HFF-Myc (cell line): ENCODE measurements around the gene OR52I2.

Source experiments
- DNase-seq: peaks from one replicate; pipeline ENCODE4 v3.0.0-alpha.2; 2011; ENCODE audit warnings: low read depth; ENCODE audit errors: extremely low read depth
- H3K4me3 ChIP-seq: replicated peaks from 2 replicates; pipeline ENCODE4 v1.5.1; 2011; ENCODE audit warnings: low read depth, mild to moderate bottlenecking, control low read depth, low read length
- TF ChIP-seq, protein P1 (sequence below): IDR thresholded peaks from 2 replicates; pipeline ENCODE4 v1.5.1; 2012; ENCODE audit warnings: mild to moderate bottlenecking, low read depth, low read length, control low read depth; ENCODE audit errors: missing control alignments

OR52I2 gene

DNA sequence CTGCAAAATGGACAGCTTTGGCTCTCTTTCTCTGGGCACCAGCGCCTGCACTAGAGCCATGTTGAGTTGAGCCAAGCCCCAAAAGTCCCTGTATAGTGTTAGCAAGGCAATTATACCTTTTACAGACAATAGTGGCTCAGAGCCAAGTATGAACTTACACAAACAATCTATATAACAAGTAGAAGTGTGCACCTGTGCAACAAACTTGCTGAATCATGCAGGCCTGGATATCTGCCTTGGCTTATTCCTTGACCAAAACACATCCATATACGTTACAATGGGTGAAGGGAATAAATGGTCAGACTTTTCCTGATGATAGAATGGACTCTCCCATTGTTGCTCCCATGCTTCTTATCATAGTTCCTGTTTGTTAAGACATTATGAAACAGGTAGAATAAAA lies 3.8 kb upstream of the OR52I2 start:
- TF ChIP-seq, protein P1, sequence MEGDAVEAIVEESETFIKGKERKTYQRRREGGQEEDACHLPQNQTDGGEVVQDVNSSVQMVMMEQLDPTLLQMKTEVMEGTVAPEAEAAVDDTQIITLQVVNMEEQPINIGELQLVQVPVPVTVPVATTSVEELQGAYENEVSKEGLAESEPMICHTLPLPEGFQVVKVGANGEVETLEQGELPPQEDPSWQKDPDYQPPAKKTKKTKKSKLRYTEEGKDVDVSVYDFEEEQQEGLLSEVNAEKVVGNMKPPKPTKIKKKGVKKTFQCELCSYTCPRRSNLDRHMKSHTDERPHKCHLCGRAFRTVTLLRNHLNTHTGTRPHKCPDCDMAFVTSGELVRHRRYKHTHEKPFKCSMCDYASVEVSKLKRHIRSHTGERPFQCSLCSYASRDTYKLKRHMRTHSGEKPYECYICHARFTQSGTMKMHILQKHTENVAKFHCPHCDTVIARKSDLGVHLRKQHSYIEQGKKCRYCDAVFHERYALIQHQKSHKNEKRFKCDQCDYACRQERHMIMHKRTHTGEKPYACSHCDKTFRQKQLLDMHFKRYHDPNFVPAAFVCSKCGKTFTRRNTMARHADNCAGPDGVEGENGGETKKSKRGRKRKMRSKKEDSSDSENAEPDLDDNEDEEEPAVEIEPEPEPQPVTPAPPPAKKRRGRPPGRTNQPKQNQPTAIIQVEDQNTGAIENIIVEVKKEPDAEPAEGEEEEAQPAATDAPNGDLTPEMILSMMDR = no peak
- no peak overlapping the region for H3K4me3 ChIP-seq
- no peak for DNase-seq

DNA sequence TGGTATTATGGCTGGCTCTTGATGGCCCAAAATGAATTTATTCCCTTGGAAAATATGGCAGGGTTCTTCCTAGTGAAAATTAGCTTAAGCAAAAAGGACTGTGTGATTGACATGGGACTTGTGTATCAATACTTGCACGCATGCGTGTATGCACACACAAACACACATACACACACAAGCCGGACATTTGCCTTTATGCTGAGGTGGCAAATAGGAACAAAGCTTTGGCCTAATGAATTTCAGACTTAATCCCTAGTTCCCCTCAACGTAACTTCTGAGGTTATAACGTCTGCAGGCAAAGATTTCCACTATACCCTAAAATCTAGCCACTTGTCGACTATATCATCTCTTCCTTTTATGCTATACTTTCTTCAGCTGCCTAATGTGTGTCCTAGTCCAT lies 2.9 kb upstream of the OR52I2 start:
- DNase-seq = no peak
- TF ChIP-seq, protein P1 = no peak
- no peak overlapping the region for H3K4me3 ChIP-seq

DNA sequence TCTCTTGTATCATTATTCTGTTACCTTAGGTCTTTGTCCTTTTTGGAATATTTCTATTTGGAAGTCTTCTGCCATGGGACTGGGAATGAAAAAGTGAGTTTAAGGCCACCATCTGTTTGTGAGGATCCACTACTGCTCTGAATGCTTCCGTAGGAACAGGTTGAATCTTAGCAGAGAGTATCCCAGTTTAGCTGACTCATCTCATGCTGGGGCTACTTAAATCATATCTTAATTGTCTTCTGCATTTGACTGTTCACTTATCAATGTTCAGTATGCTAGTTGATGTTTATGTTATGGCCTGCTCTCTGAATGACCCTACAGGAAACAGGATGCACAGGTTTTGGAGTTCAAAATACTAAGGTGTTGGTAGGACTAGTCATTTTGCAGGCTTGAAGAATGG lies 1.4 kb upstream of the OR52I2 start:
- H3K4me3 ChIP-seq = no peak overlapping the region
- DNase-seq = no peak
- TF ChIP-seq, protein P1 = no peak

DNA sequence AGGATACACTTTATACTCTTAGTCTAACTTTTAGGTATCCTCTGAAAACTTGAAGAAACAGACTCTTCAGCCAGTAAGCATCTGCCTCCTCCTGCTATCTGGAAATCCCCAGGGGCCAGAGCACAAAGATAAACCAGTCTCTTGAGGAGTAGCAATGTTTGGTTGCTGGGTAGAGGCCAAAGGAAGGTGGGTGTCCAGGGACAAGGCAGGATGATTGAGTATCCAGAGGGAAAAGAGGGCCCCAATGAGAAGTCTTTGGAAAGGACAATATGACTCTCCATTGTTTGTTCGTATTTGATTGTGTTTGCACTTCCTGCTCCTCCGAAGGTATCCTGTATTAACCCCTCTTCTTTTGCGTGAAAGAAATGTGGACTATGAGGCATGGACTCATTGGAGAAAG lies 7.5 kb downstream of the OR52I2 start:
- no peak for DNase-seq
- no peak overlapping the region for H3K4me3 ChIP-seq
- TF ChIP-seq, protein P1 = no peak

DNA sequence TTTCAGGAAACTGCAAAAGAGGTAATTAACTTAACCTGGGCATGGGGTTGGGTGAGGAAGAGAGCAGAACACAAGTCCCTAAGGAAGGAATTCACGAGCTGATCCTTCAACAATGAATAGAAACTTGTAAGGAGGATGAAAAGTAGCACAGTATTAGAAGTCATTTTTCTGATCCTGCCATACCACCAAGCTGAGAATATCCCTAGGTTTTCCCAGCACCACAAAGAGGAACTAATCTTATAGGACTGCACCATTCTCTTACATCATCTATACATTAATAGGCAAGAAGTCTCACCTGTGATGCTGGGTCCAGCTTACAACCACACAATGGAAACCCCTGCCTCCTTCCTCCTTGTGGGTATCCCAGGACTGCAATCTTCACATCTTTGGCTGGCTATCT lies 12.2 kb downstream of the OR52I2 start, which contains the start of gene OR52I1:
TSS of gene OR52I1 (plus strand) at position 301 of the 400 bp plus-strand sequence. CDS start at position 301, 0 bp downstream.
- no peak for DNase-seq
- TF ChIP-seq, protein P1 = no peak
- H3K4me3 ChIP-seq = no peak within 1 kb of the TSS

DNA sequence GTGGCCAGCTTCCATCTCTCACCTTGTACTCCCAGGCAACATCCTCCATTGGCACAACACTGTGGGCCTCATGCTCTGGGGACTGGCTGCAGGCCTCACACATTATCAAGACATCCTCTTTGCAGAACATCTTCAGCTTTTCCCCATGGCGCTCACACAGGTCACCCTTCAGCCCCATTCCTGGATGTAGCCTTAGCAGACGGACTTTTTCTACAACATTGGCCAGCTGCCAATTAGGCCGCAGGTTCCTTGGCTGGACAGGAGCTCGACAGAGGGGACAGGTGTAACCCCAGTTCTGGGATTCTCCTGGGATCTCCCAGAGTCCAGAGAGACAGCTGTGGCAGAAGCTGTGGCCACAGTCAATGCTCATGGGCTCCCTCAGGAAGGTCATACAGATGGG lies 23.5 kb downstream of the OR52I2 start:
- H3K4me3 ChIP-seq = no peak overlapping the region
- TF ChIP-seq, protein P1 = no peak
- no peak for DNase-seq
